ENCODE measurements around the gene ZC3HAV1.

Gene ZC3HAV1

DNA sequence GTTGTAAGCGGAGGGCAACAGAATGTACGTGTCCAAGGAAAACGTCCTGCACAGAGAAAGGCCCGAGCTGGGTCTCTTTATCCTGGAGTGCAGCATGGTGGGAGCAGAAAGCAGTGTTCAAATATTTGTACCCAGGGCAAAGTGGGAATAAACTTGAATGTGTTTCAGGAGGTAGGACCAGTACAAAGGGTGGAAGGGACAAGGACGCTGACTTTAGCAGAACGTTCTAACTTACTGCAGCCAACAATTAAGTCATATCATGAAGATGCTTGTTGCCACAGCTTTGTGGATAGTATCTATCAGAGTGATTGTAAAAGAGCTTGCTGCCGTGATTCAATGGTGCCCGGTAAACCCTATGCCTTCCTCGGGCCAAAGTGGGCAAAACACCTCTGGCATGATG is 43.2 kb downstream of the ZC3HAV1 start:
- Histone ChIP-seq H3K4me1 (ENCODE audit: control insufficient read depth, insufficient read depth, low read length) (no peaks in the 10 kb centered on the region), H3K9me3 (ENCODE audit: control insufficient read depth, insufficient read depth, low read depth, low read length) (no peaks in the 10 kb centered on the region), H3K27ac (ENCODE audit: extremely low read depth, low read depth, low read length) (no peak overlapping the region), H3K4me3 (ENCODE audit: low read depth, low read length) (no peak overlapping the region), H3K36me3 (ENCODE audit: control insufficient read depth in 2 of 2, insufficient read depth in 1 of 2, low read length in 2 of 2) (peaks cover 4 to 84% of the 10 kb centered on the region in 2 experiments; a peak in 2 of 3 replicates)
- ChIA-PET POLR2A (no interaction called here), CTCF (interaction anchor here (2.5 kb wide), 1 partner anchor 8 kb away, joined by 13 read pairs; no protein-coding TSS in a partner anchor)
- TF ChIP-seq ZNF132 (tag by site-specific recombination; IDR thresholded peaks at IDR 0.05; ENCODE audit: borderline replicate concordance) (no peak), RBAK (tag by site-specific recombination; IDR thresholded peaks at IDR 0.05) (no peak), ZNF391 (tag by site-specific recombination; IDR thresholded peaks at IDR 0.05; ENCODE audit: borderline replicate concordance, low read depth) (no peak), EGR2 (tag by site-specific recombination; IDR thresholded peaks at IDR 0.05; ENCODE audit: low read depth) (no peak), ZNF837 (tag by site-specific recombination; IDR thresholded peaks at IDR 0.05) (no peak), SETDB1 (IDR thresholded peaks at IDR 0.05; ENCODE audit: insufficient read length, low read length) (no peak)
- TF ChIP-seq, protein P1, sequence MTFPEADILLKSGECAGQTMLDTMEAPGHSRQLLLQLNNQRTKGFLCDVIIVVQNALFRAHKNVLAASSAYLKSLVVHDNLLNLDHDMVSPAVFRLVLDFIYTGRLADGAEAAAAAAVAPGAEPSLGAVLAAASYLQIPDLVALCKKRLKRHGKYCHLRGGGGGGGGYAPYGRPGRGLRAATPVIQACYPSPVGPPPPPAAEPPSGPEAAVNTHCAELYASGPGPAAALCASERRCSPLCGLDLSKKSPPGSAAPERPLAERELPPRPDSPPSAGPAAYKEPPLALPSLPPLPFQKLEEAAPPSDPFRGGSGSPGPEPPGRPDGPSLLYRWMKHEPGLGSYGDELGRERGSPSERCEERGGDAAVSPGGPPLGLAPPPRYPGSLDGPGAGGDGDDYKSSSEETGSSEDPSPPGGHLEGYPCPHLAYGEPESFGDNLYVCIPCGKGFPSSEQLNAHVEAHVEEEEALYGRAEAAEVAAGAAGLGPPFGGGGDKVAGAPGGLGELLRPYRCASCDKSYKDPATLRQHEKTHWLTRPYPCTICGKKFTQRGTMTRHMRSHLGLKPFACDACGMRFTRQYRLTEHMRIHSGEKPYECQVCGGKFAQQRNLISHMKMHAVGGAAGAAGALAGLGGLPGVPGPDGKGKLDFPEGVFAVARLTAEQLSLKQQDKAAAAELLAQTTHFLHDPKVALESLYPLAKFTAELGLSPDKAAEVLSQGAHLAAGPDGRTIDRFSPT (tag by site-specific recombination; IDR thresholded peaks at IDR 0.05) = no peak

DNA sequence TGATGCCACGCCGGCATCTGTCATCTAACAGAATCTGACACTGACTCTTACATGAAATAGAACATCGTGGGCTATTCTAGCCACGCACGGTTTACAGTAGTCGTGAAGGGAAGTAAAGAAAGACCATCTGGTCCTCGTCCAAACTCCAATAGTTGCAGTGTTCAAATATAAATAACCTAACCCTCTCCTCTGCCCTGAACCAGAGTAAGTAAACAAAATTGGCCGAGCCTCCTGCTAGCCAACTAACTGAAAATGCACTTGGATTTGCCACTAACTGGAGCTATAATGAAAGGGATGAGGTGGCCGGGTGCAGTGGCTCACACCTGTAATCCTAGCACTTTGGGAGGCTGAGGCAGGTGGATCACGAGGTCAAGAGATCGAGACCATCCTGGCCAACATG is 44.2 kb downstream of the ZC3HAV1 start:
- Histone ChIP-seq H3K36me3 (ENCODE audit: control insufficient read depth in 2 of 2, insufficient read depth in 1 of 2, low read length in 2 of 2) (peaks cover 4 to 88% of the 10 kb centered on the region in 2 experiments; a peak in 2 of 3 replicates), H3K4me1 (ENCODE audit: control insufficient read depth, insufficient read depth, low read length) (no peaks in the 10 kb centered on the region), H3K27ac (ENCODE audit: extremely low read depth, low read depth, low read length) (no peak overlapping the region), H3K4me3 (ENCODE audit: low read depth, low read length) (no peak overlapping the region), H3K9me3 (ENCODE audit: control insufficient read depth, insufficient read depth, low read depth, low read length) (no peaks in the 10 kb centered on the region)
- POLR2A ChIA-PET = no interaction called here
- no peak for TF ChIP-seq ZFP3 (tag by site-specific recombination; IDR thresholded peaks at IDR 0.05; ENCODE audit: low read depth)
- no peak for TF ChIP-seq KLF8 (tag by site-specific recombination; IDR thresholded peaks at IDR 0.05)
- TF ChIP-seq ZNF121 (tag by site-specific recombination; IDR thresholded peaks at IDR 0.05) = no peak
- no peak for TF ChIP-seq ZNF747 (tag by site-specific recombination; IDR thresholded peaks at IDR 0.05)
- no peak for TF ChIP-seq ZNF677 (tag by site-specific recombination; IDR thresholded peaks at IDR 0.05)
- no peak for TF ChIP-seq ZNF561 (tag by site-specific recombination; IDR thresholded peaks at IDR 0.05; ENCODE audit: borderline replicate concordance)
- no peak for TF ChIP-seq SCRT2 (tag by site-specific recombination; IDR thresholded peaks at IDR 0.05)
- TF ChIP-seq, protein P2, sequence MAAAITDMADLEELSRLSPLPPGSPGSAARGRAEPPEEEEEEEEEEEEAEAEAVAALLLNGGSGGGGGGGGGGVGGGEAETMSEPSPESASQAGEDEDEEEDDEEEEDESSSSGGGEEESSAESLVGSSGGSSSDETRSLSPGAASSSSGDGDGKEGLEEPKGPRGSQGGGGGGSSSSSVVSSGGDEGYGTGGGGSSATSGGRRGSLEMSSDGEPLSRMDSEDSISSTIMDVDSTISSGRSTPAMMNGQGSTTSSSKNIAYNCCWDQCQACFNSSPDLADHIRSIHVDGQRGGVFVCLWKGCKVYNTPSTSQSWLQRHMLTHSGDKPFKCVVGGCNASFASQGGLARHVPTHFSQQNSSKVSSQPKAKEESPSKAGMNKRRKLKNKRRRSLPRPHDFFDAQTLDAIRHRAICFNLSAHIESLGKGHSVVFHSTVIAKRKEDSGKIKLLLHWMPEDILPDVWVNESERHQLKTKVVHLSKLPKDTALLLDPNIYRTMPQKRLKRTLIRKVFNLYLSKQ (tag by site-specific recombination; IDR thresholded peaks at IDR 0.05; ENCODE audit: borderline replicate concordance) = no peak
- no peak for TF ChIP-seq ZNF548 (tag by site-specific recombination; IDR thresholded peaks at IDR 0.05)
- no peak for TF ChIP-seq BCL11B (tag by site-specific recombination; IDR thresholded peaks at IDR 0.05; ENCODE audit: low read depth)
- TF ChIP-seq GLI4 (tag by site-specific recombination; IDR thresholded peaks at IDR 0.05) = no peak
- TF ChIP-seq MYNN (tag by site-specific recombination; IDR thresholded peaks at IDR 0.05; ENCODE audit: borderline replicate concordance) = no peak
- TF ChIP-seq, protein P3, sequence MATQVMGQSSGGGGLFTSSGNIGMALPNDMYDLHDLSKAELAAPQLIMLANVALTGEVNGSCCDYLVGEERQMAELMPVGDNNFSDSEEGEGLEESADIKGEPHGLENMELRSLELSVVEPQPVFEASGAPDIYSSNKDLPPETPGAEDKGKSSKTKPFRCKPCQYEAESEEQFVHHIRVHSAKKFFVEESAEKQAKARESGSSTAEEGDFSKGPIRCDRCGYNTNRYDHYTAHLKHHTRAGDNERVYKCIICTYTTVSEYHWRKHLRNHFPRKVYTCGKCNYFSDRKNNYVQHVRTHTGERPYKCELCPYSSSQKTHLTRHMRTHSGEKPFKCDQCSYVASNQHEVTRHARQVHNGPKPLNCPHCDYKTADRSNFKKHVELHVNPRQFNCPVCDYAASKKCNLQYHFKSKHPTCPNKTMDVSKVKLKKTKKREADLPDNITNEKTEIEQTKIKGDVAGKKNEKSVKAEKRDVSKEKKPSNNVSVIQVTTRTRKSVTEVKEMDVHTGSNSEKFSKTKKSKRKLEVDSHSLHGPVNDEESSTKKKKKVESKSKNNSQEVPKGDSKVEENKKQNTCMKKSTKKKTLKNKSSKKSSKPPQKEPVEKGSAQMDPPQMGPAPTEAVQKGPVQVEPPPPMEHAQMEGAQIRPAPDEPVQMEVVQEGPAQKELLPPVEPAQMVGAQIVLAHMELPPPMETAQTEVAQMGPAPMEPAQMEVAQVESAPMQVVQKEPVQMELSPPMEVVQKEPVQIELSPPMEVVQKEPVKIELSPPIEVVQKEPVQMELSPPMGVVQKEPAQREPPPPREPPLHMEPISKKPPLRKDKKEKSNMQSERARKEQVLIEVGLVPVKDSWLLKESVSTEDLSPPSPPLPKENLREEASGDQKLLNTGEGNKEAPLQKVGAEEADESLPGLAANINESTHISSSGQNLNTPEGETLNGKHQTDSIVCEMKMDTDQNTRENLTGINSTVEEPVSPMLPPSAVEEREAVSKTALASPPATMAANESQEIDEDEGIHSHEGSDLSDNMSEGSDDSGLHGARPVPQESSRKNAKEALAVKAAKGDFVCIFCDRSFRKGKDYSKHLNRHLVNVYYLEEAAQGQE (tag by site-specific recombination; IDR thresholded peaks at IDR 0.05) = no peak
- no peak for TF ChIP-seq ZNF654 (tag by site-specific recombination; IDR thresholded peaks at IDR 0.05; ENCODE audit: low read depth)
- no peak for TF ChIP-seq ZFP69B (tag by site-specific recombination; IDR thresholded peaks at IDR 0.05)
- no peak for TF ChIP-seq GFI1B (tag by site-specific recombination; IDR thresholded peaks at IDR 0.05)
- CTCF ChIA-PET = interaction anchor here (0.6 to 2.5 kb wide), 2 partner anchors 9 to 13 kb away, joined by 3 to 13 read pairs; no protein-coding TSS in a partner anchor

All from HEK293 (cell line).